H1 (cell line): ENCODE results near the gene RHBDD1. TPM values are rescaled to one million over a fixed set of nuclear protein-coding genes. Genes with fewer than 3 reads are reported as not detected.

Experiments
- KDM4A ChIP-seq: IDR thresholded peaks from one replicate; pipeline ENCODE4 v1.7.1; 2012; ENCODE audit warnings: low read depth, mild to moderate bottlenecking, moderate library complexity, low read length, inconsistent platforms; ENCODE audit not compliant: severe bottlenecking
- PHF8 ChIP-seq: fragments of 200-600 bp; sonication (generic); conservative IDR thresholded peaks from 2 replicates; pipeline ENCODE4 v1.7.1; 2012; ENCODE audit warnings: low read depth, mild to moderate bottlenecking, inconsistent platforms, low read length, moderate library complexity
- polyA plus RNA-seq, 7 experiments: library from polyadenylated mRNA; depleted of rRNA in 3 of 7; stranded (reverse) in 5 of 7; unstranded in 2 of 7; fragments of >200 nt in 5 of 7; fragments of 200-250 nt in 2 of 7; gene quantifications; 1 replicate in 5 of 7; 2 replicates in 1 of 7; 4 replicates in 1 of 7; pipeline versions ENCODE4 v1.2.1 to v1.2.3, GENCODE V29; 2011 to 2013; ENCODE audit warnings: missing spikeins in 2 of 7, mixed read lengths in 2 of 7
- total RNA-seq: library from RNA; stranded (reverse); fragmentation: NEBNext Ultra II Directional; extraction: Animal tissue kit (Norgen Biotek cat#: 25700); gene quantifications from 2 replicates; pipeline ENCODE4 v1.2.1, GENCODE V29; 2021

RHBDD1 gene
- total and polyA plus RNA-seq, 2 of the 8 experiments (the other 6 are each of a cell fraction or from before 2014, with no cell fraction given) = 10.5 to 23.1 TPM

DNA sequence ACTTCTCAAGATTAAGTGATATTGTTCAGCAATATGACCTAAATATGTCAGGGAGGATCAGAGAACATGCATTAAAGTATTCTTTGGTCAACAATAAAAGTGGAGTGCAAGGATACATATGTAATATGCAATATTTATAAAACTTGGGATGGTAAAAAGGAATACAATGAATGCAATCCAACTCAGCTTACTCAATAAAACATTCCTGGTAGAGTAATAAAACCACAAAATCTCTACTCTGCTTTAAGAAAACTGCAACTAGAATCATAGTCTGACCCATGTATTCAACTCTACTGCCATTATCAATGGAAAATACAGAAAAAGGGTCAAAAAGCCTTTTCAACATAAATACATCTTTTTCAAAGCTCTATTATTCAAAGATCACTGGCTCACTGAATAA lies 47.8 kb upstream of the RHBDD1 start (continued):
- TF ChIP-seq PHF8 (no peak), KDM4A (no peak)
